ENCODE measurements around the gene BBS7. TPM values are rescaled to one million over a fixed set of nuclear protein-coding genes. Genes with fewer than 3 reads are reported as not detected.
A peak's percentile ranks its signal among the peaks of the same experiment; 100 is the strongest.

Gene BBS7
- total and polyA plus RNA-seq, 9 of the 15 experiments (the other 6 are each of a cell fraction or from before 2014, with no cell fraction given) = 13.4 to 25.8 (median 16.4) TPM

GRCh38 chr4:121776610-121777401 lies 93.5 kb downstream of the BBS7 start:
- no TSS peak for BruUV-seq (replicated peaks)
- no peak overlapping the region for H3K9ac ChIP-seq (ENCODE audit: insufficient read depth in 1 of 2, low read depth in 2 of 2, low read length in 2 of 2)
- no peak for TF ChIP-seq RBFOX2 (IDR thresholded peaks at IDR 0.05; ENCODE audit: low read depth, low read length)
- TF ChIP-seq, protein P1, sequence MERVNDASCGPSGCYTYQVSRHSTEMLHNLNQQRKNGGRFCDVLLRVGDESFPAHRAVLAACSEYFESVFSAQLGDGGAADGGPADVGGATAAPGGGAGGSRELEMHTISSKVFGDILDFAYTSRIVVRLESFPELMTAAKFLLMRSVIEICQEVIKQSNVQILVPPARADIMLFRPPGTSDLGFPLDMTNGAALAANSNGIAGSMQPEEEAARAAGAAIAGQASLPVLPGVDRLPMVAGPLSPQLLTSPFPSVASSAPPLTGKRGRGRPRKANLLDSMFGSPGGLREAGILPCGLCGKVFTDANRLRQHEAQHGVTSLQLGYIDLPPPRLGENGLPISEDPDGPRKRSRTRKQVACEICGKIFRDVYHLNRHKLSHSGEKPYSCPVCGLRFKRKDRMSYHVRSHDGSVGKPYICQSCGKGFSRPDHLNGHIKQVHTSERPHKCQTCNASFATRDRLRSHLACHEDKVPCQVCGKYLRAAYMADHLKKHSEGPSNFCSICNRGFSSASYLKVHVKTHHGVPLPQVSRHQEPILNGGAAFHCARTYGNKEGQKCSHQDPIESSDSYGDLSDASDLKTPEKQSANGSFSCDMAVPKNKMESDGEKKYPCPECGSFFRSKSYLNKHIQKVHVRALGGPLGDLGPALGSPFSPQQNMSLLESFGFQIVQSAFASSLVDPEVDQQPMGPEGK (CRISPR knock-in tag; IDR thresholded peaks at IDR 0.05; ENCODE audit: borderline replicate concordance) = no peak
- no peak for TF ChIP-seq SP1 (CRISPR knock-in tag; IDR thresholded peaks at IDR 0.05)
- no peak for TF ChIP-seq ZNF655 (CRISPR knock-in tag; IDR thresholded peaks at IDR 0.05)
- TF ChIP-seq ZSCAN32 (CRISPR knock-in tag; IDR thresholded peaks at IDR 0.05) = no peak
- no peak for TF ChIP-seq ZNF133 (CRISPR knock-in tag; IDR thresholded peaks at IDR 0.05)
- no peak for TF ChIP-seq HCFC1 (IDR thresholded peaks at IDR 0.05; ENCODE audit: low read depth, low read length)
- TF ChIP-seq, protein P2, sequence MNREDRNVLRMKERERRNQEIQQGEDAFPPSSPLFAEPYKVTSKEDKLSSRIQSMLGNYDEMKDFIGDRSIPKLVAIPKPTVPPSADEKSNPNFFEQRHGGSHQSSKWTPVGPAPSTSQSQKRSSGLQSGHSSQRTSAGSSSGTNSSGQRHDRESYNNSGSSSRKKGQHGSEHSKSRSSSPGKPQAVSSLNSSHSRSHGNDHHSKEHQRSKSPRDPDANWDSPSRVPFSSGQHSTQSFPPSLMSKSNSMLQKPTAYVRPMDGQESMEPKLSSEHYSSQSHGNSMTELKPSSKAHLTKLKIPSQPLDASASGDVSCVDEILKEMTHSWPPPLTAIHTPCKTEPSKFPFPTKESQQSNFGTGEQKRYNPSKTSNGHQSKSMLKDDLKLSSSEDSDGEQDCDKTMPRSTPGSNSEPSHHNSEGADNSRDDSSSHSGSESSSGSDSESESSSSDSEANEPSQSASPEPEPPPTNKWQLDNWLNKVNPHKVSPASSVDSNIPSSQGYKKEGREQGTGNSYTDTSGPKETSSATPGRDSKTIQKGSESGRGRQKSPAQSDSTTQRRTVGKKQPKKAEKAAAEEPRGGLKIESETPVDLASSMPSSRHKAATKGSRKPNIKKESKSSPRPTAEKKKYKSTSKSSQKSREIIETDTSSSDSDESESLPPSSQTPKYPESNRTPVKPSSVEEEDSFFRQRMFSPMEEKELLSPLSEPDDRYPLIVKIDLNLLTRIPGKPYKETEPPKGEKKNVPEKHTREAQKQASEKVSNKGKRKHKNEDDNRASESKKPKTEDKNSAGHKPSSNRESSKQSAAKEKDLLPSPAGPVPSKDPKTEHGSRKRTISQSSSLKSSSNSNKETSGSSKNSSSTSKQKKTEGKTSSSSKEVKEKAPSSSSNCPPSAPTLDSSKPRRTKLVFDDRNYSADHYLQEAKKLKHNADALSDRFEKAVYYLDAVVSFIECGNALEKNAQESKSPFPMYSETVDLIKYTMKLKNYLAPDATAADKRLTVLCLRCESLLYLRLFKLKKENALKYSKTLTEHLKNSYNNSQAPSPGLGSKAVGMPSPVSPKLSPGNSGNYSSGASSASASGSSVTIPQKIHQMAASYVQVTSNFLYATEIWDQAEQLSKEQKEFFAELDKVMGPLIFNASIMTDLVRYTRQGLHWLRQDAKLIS (CRISPR knock-in tag; IDR thresholded peaks at IDR 0.05) = no peak
- no peak for DNase-seq (ENCODE audit: extremely low read depth in 1 of 4, low spot score in 3 of 4)
- no peaks in the 10 kb centered on the region for H3K36me3 ChIP-seq (ENCODE audit: control insufficient read depth, insufficient read depth, low read length)
- 33% methylated on average over 6 of the region's 6 CpGs for WGBS (ENCODE audit: insufficient coverage, low coverage, missing lambda C conversion rate)
- in situ Hi-C loops (cut with MboI) (no loop called here), intact Hi-C loops (cut with micrococcal nuclease) (no loop called here)
- H3K79me2 ChIP-seq (ENCODE audit: control insufficient read depth, insufficient read depth, low read length) = no peaks in the 10 kb centered on the region
- ChIA-PET CTCF (ENCODE audit: low intra/inter-chr PET ratio) (no interaction called here), POLR2A (no interaction called here)
- H2AFZ ChIP-seq (ENCODE audit: low read depth, low read length) = 0 out of 2 replicates have a peak overlapping the region, but pooled peaks have one; percentile 14
- no peak overlapping the region for H3K27ac ChIP-seq (ENCODE audit: extremely low read depth, low read depth, low read length)
- no peak overlapping the region for H3K4me3 ChIP-seq
- no peak for ATAC-seq
- H3K9me1 ChIP-seq (ENCODE audit: control insufficient read depth, insufficient read depth, low read length) = no peaks in the 10 kb centered on the region
- H3K4me1 ChIP-seq (replicated peaks in 1 of 2; ENCODE audit: control insufficient read depth in 2 of 2, insufficient read depth in 2 of 2, low read length in 2 of 2) = peaks cover 0 to 6% of the 10 kb centered on the region in 2 experiments; a peak in 1 of 5 replicates
- no peaks in the 10 kb centered on the region for H3K27me3 ChIP-seq (ENCODE audit: control insufficient read depth in 2 of 2, insufficient read depth in 2 of 2, low read length in 2 of 2)
- no peaks in the 10 kb centered on the region for H4K20me1 ChIP-seq (replicated peaks; ENCODE audit: control insufficient read depth, insufficient read depth, low read length)
- FAIRE-seq = no peak
- no peaks in the 10 kb centered on the region for H3K9me3 ChIP-seq (replicated peaks; ENCODE audit: control insufficient read depth, insufficient read depth, low read depth, low read length)
- H3K4me2 ChIP-seq (ENCODE audit: insufficient read depth, low read length) = no peak overlapping the region
